HepG2 (cell line): ENCODE measurements around the gene YBX2. TPM values are rescaled to one million over a fixed set of nuclear protein-coding genes. Genes with fewer than 3 reads are reported as not detected.

Source experiments
- HNRNPK ChIP-seq: fragments of 200-400 bp; formaldehyde crosslinking; IDR thresholded peaks from 2 replicates; pipeline ENCODE4 v1.6.1; 2018; ENCODE audit warnings: low read length, low read depth, moderate library complexity, mild to moderate bottlenecking; ENCODE audit not compliant: poor library complexity, severe bottlenecking
- IKZF1 ChIP-seq: fragments of 450-650 bp; IDR thresholded peaks from 2 replicates; pipeline ENCODE4 v1.7.1; 2016
- SP5 ChIP-seq: IDR thresholded peaks from 2 replicates; pipeline ENCODE4 v1.6.1; 2016; ENCODE audit warnings: low read depth, borderline replicate concordance
- TCF12 ChIP-seq, 2 experiments: fragments of 450-650 bp in 1 of 2; sonication (generic) in 1 of 2; formaldehyde crosslinking in 1 of 2; IDR thresholded peaks; 2 replicates each; pipeline versions ENCODE4 v1.6.1 to v1.8.0; 2017 to 2022; ENCODE audit warnings: antibody characterized with exemption in 1 of 2, mild to moderate bottlenecking in 1 of 2, missing genetic modification reagents in 1 of 2, moderate library complexity in 1 of 2
- ZFP90 ChIP-seq: sonication (generic); formaldehyde crosslinking; IDR thresholded peaks from 2 replicates; pipeline ENCODE4 v1.8.0; 2022; ENCODE audit warnings: missing genetic modification reagents, mild to moderate bottlenecking, inconsistent platforms, borderline replicate concordance
- ZNF160 ChIP-seq: sonication (generic); formaldehyde crosslinking; IDR thresholded peaks from 2 replicates; pipeline ENCODE4 v1.8.0; 2022; ENCODE audit warnings: mild to moderate bottlenecking, inconsistent platforms, missing genetic modification reagents
- ZNF224 ChIP-seq: sonication (generic); formaldehyde crosslinking; IDR thresholded peaks from 2 replicates; pipeline ENCODE4 v1.5.0; 2020; ENCODE audit warnings: mild to moderate bottlenecking, missing genetic modification reagents
- ZNF747 ChIP-seq: sonication (generic); formaldehyde crosslinking; IDR thresholded peaks from 2 replicates; pipeline ENCODE4 v1.8.1; 2023; ENCODE audit warnings: missing genetic modification reagents, mild to moderate bottlenecking, borderline replicate concordance
- ZNF878 ChIP-seq: sonication (generic); formaldehyde crosslinking; IDR thresholded peaks from 2 replicates; pipeline ENCODE4 v1.8.1; 2023; ENCODE audit warnings: mild to moderate bottlenecking, missing genetic modification reagents, moderate library complexity
- ZNF883 ChIP-seq: sonication (generic); formaldehyde crosslinking; IDR thresholded peaks from 2 replicates; pipeline ENCODE4 v1.5.1; 2020; ENCODE audit warnings: mild to moderate bottlenecking, missing genetic modification reagents; ENCODE audit errors: not compliant biosample characterization
- polyA plus RNA-seq, 8 experiments: library from polyadenylated mRNA; depleted of rRNA in 3 of 8; stranded (reverse) in 7 of 8; unstranded in 1 of 8; fragments of >200 nt; fragmentation: Illumina TruSeq in 4 of 8; extraction: Trizol in 4 of 8; gene quantifications; 2 replicates each; pipeline versions ENCODE4 v1.2.1 to v1.2.3, GENCODE V29; 2011 to 2016; ENCODE audit warnings: low read depth in 4 of 8, missing spikeins in 1 of 8, mixed read lengths in 1 of 8; ENCODE audit not compliant: insufficient read depth in 1 of 8
- total RNA-seq, 5 experiments: library from RNA; depleted of rRNA; stranded (reverse); fragments of >200 nt; fragmentation: Illumina TruSeq; extraction: Trizol; gene quantifications; 2 replicates each; pipeline ENCODE4 v1.2.3, GENCODE V29; 2016; ENCODE audit warnings: low read depth in 1 of 5
- TF ChIP-seq, protein P1 (sequence below): sonication (generic); formaldehyde crosslinking; IDR thresholded peaks from 2 replicates; pipeline ENCODE4; 2020; ENCODE audit warnings: missing genetic modification reagents, mild to moderate bottlenecking, borderline replicate concordance
- TF ChIP-seq, protein P2 (sequence below): sonication (generic); formaldehyde crosslinking; IDR thresholded peaks from 2 replicates; pipeline ENCODE4 v1.8.1; 2023; ENCODE audit warnings: missing genetic modification reagents, mild to moderate bottlenecking, borderline replicate concordance
- TF ChIP-seq, protein P3 (sequence below): sonication (generic); formaldehyde crosslinking; conservative IDR thresholded peaks from 2 replicates; pipeline ENCODE4 v1.8.1; 2023; ENCODE audit warnings: missing genetic modification reagents
- TF ChIP-seq, protein P4 (sequence below): sonication (generic); IDR thresholded peaks from 2 replicates; pipeline ENCODE4 v1.6.1; 2016; ENCODE audit warnings: low read depth, borderline replicate concordance
- TF ChIP-seq, protein P5 (sequence below), 2 experiments: sonication (generic) in 1 of 2; formaldehyde crosslinking in 1 of 2; IDR thresholded peaks; 2 replicates each; pipeline versions ENCODE4 v1.4.0 to v1.6.1; 2018 to 2020; ENCODE audit warnings: missing genetic modification reagents in 2 of 2, borderline replicate concordance in 1 of 2, low read depth in 1 of 2, mild to moderate bottlenecking in 1 of 2, missing biosample characterization in 1 of 2
- TF ChIP-seq, protein P6 (sequence below): sonication (generic); formaldehyde crosslinking; IDR thresholded peaks from 2 replicates; pipeline ENCODE4 v1.4.0; 2020; ENCODE audit warnings: missing genetic modification reagents

YBX2 gene
- total and polyA plus RNA-seq, 2 of the 13 experiments (the other 11 are each of a cell fraction or from before 2014, with no cell fraction given): 0.12 to 0.22 TPM

DNA sequence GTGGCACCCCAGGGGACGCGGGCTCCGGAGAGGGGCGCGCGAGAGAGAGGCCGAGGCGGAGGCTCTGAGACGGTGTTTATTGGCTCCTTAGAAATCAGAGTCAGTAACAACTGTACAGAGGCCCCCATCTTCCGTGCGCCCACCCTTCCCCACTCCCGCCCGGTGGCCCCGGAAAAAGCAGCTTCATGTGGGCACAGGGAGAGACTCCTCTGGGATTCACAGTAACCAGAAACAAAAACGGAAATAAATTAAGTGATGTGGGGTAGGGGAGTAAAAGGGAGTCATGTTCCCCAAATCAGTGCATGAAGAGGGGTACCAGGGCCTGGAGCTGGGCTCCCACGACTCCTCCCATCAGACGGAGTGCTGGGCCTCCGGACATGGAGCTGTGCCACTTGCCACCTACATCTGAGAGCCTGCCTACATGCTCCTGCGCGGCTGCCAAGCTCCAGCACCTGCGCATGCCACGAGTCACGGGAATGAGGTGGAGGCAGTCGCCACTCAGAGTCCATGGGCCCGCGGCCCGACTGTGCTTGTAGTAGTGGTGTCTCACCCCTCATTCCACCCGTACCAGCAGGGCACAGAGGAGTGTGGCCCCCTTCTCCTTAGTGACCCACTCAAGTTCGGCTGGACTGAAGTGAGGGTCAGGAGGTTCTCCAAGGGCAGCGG is 21.3 kb upstream of the YBX2 start (continued):
- TF ChIP-seq, protein P1, sequence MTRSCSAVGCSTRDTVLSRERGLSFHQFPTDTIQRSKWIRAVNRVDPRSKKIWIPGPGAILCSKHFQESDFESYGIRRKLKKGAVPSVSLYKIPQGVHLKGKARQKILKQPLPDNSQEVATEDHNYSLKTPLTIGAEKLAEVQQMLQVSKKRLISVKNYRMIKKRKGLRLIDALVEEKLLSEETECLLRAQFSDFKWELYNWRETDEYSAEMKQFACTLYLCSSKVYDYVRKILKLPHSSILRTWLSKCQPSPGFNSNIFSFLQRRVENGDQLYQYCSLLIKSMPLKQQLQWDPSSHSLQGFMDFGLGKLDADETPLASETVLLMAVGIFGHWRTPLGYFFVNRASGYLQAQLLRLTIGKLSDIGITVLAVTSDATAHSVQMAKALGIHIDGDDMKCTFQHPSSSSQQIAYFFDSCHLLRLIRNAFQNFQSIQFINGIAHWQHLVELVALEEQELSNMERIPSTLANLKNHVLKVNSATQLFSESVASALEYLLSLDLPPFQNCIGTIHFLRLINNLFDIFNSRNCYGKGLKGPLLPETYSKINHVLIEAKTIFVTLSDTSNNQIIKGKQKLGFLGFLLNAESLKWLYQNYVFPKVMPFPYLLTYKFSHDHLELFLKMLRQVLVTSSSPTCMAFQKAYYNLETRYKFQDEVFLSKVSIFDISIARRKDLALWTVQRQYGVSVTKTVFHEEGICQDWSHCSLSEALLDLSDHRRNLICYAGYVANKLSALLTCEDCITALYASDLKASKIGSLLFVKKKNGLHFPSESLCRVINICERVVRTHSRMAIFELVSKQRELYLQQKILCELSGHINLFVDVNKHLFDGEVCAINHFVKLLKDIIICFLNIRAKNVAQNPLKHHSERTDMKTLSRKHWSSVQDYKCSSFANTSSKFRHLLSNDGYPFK: peak; percentile 13; the same call in 1 of the 2 replicates
- TF ChIP-seq ZNF224 (CRISPR knock-in tag) (no peak), HNRNPK (peak; percentile 3), ZNF878 (CRISPR knock-in tag) (no peak), SP5 (CRISPR knock-in tag) (0 out of 2 replicates have a peak, but pooled peaks have one; percentile 1), ZFP90 (CRISPR knock-in tag) (no peak), ZNF160 (CRISPR knock-in tag) (no peak), ZNF747 (CRISPR knock-in tag) (no peak), ZNF883 (CRISPR knock-in tag) (peak; percentile 8), IKZF1 (no peak), TCF12 (IDR thresholded peaks at IDR 0.05) (no peak), TCF12 (CRISPR knock-in tag; IDR thresholded peaks at IDR 0.05) (0 out of 2 replicates have a peak, but pooled peaks have one; percentile 3)
- TF ChIP-seq, protein P2, sequence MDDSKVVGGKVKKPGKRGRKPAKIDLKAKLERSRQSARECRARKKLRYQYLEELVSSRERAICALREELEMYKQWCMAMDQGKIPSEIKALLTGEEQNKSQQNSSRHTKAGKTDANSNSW (CRISPR knock-in tag): no peak
- TF ChIP-seq, protein P3, sequence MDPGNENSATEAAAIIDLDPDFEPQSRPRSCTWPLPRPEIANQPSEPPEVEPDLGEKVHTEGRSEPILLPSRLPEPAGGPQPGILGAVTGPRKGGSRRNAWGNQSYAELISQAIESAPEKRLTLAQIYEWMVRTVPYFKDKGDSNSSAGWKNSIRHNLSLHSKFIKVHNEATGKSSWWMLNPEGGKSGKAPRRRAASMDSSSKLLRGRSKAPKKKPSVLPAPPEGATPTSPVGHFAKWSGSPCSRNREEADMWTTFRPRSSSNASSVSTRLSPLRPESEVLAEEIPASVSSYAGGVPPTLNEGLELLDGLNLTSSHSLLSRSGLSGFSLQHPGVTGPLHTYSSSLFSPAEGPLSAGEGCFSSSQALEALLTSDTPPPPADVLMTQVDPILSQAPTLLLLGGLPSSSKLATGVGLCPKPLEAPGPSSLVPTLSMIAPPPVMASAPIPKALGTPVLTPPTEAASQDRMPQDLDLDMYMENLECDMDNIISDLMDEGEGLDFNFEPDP (CRISPR knock-in tag): 0 out of 2 replicates have a peak, but pooled peaks have one; percentile 73
- TF ChIP-seq, protein P4, sequence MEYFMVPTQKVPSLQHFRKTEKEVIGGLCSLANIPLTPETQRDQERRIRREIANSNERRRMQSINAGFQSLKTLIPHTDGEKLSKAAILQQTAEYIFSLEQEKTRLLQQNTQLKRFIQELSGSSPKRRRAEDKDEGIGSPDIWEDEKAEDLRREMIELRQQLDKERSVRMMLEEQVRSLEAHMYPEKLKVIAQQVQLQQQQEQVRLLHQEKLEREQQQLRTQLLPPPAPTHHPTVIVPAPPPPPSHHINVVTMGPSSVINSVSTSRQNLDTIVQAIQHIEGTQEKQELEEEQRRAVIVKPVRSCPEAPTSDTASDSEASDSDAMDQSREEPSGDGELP: peak; percentile 4; the same call in 1 of the 2 replicates
- TF ChIP-seq, protein P5, sequence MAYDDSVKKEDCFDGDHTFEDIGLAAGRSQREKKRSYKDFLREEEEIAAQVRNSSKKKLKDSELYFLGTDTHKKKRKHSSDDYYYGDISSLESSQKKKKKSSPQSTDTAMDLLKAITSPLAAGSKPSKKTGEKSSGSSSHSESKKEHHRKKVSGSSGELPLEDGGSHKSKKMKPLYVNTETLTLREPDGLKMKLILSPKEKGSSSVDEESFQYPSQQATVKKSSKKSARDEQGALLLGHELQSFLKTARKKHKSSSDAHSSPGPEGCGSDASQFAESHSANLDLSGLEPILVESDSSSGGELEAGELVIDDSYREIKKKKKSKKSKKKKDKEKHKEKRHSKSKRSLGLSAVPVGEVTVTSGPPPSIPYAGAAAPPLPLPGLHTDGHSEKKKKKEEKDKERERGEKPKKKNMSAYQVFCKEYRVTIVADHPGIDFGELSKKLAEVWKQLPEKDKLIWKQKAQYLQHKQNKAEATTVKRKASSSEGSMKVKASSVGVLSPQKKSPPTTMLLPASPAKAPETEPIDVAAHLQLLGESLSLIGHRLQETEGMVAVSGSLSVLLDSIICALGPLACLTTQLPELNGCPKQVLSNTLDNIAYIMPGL (CRISPR knock-in tag; IDR thresholded peaks at IDR 0.05; ENCODE audit: borderline replicate concordance in 1 of 2, low read depth in 1 of 2): 0 out of 4 replicates have a peak, but pooled peaks of 1 of the 2 experiments have one; percentile 13
- TF ChIP-seq, protein P6, sequence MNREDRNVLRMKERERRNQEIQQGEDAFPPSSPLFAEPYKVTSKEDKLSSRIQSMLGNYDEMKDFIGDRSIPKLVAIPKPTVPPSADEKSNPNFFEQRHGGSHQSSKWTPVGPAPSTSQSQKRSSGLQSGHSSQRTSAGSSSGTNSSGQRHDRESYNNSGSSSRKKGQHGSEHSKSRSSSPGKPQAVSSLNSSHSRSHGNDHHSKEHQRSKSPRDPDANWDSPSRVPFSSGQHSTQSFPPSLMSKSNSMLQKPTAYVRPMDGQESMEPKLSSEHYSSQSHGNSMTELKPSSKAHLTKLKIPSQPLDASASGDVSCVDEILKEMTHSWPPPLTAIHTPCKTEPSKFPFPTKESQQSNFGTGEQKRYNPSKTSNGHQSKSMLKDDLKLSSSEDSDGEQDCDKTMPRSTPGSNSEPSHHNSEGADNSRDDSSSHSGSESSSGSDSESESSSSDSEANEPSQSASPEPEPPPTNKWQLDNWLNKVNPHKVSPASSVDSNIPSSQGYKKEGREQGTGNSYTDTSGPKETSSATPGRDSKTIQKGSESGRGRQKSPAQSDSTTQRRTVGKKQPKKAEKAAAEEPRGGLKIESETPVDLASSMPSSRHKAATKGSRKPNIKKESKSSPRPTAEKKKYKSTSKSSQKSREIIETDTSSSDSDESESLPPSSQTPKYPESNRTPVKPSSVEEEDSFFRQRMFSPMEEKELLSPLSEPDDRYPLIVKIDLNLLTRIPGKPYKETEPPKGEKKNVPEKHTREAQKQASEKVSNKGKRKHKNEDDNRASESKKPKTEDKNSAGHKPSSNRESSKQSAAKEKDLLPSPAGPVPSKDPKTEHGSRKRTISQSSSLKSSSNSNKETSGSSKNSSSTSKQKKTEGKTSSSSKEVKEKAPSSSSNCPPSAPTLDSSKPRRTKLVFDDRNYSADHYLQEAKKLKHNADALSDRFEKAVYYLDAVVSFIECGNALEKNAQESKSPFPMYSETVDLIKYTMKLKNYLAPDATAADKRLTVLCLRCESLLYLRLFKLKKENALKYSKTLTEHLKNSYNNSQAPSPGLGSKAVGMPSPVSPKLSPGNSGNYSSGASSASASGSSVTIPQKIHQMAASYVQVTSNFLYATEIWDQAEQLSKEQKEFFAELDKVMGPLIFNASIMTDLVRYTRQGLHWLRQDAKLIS (CRISPR knock-in tag): no peak
